Stomach (tissue), 4 donors: ENCODE data around the gene FAM170A.

Experiments used
- EP300 ChIP-seq: sonication (generic); formaldehyde crosslinking; IDR thresholded peaks from one replicate; pipeline ENCODE4 v1.6.1; 2017; ENCODE audit warnings: antibody characterized with exemption
- POLR2A ChIP-seq, 4 donors: fragments of 450-650 bp; IDR thresholded peaks; one replicate each; pipeline ENCODE4 v1.6.1; 2016; ENCODE audit warnings: antibody characterized with exemption in 4 of 4, control low read depth in 2 of 4, mild to moderate bottlenecking in 1 of 4, moderate library complexity in 1 of 4

- TF ChIP-seq EP300 (no peak), POLR2A (IDR thresholded peaks at IDR 0.05) (no peak)
Measured at GRCh38 chr5:119656023-119656422, 26.7 kb downstream of the FAM170A start.
